Measurements from ENCODE around the gene AKAP13.

Gene AKAP13

GRCh38 chr15:85725019-85725418 is 344.6 kb downstream of the AKAP13 start:
- no peak for DNase-seq (ENCODE audit: low read depth in 1 of 2, low spot score in 1 of 2)
- in situ Hi-C loops (cut with HindIII; ENCODE audit: low pct_unique_long_range_greater_than_20kb, low sequenced_read_pairs), result no loop called here
- TF ChIP-seq JUND (IDR thresholded peaks at IDR 0.05; ENCODE audit: low read depth), result no peak

GRCh38 chr15:85725564-85725963 is 345.2 kb downstream of the AKAP13 start:
- TF ChIP-seq JUND (IDR thresholded peaks at IDR 0.05; ENCODE audit: low read depth), result no peak
- in situ Hi-C loops (cut with HindIII; ENCODE audit: low pct_unique_long_range_greater_than_20kb, low sequenced_read_pairs), result no loop called here
- DNase-seq (ENCODE audit: low read depth in 1 of 2, low spot score in 1 of 2), result no peak

GRCh38 chr15:85726454-85726853 is 346.1 kb downstream of the AKAP13 start:
- in situ Hi-C loops (cut with HindIII; ENCODE audit: low pct_unique_long_range_greater_than_20kb, low sequenced_read_pairs), result no loop called here
- no peak for DNase-seq (ENCODE audit: low read depth in 1 of 2, low spot score in 1 of 2)
- no peak for TF ChIP-seq JUND (IDR thresholded peaks at IDR 0.05; ENCODE audit: low read depth)

GRCh38 chr15:85727068-85727467 is 346.7 kb downstream of the AKAP13 start:
- in situ Hi-C loops (cut with HindIII; ENCODE audit: low pct_unique_long_range_greater_than_20kb, low sequenced_read_pairs), result no loop called here
- no peak for TF ChIP-seq JUND (IDR thresholded peaks at IDR 0.05; ENCODE audit: low read depth)
- no peak for DNase-seq (ENCODE audit: low read depth in 1 of 2, low spot score in 1 of 2)

GRCh38 chr15:85730001-85730820 is 349.8 kb downstream of the AKAP13 start:
- in situ Hi-C loops (cut with HindIII; ENCODE audit: low pct_unique_long_range_greater_than_20kb, low sequenced_read_pairs), result no loop called here
- TF ChIP-seq JUND (IDR thresholded peaks at IDR 0.05; ENCODE audit: low read depth), result no peak
- DNase-seq (ENCODE audit: low read depth in 1 of 2, low spot score in 1 of 2), result peak; percentile 51 to 81

GRCh38 chr15:85733416-85733815 is 353.0 kb downstream of the AKAP13 start:
- no peak for DNase-seq (ENCODE audit: low read depth in 1 of 2, low spot score in 1 of 2)
- in situ Hi-C loops (cut with HindIII; ENCODE audit: low pct_unique_long_range_greater_than_20kb, low sequenced_read_pairs), result no loop called here
- no peak for TF ChIP-seq JUND (IDR thresholded peaks at IDR 0.05; ENCODE audit: low read depth)

GRCh38 chr15:85737061-85737460 is 356.7 kb downstream of the AKAP13 start:
- in situ Hi-C loops (cut with HindIII; ENCODE audit: low pct_unique_long_range_greater_than_20kb, low sequenced_read_pairs), result no loop called here
- no peak for TF ChIP-seq JUND (IDR thresholded peaks at IDR 0.05; ENCODE audit: low read depth)
- no peak for DNase-seq (ENCODE audit: low read depth in 1 of 2, low spot score in 1 of 2)

GRCh38 chr15:85741021-85741421 is 360.6 kb downstream of the AKAP13 start:
- in situ Hi-C loops (cut with HindIII; ENCODE audit: low pct_unique_long_range_greater_than_20kb, low sequenced_read_pairs), result no loop called here
- TF ChIP-seq JUND (IDR thresholded peaks at IDR 0.05; ENCODE audit: low read depth), result no peak
- no peak for DNase-seq (ENCODE audit: low read depth in 1 of 2, low spot score in 1 of 2)

GRCh38 chr15:85741662-85742061 is 361.3 kb downstream of the AKAP13 start:
- no peak for TF ChIP-seq JUND (IDR thresholded peaks at IDR 0.05; ENCODE audit: low read depth)
- in situ Hi-C loops (cut with HindIII; ENCODE audit: low pct_unique_long_range_greater_than_20kb, low sequenced_read_pairs), result no loop called here

GRCh38 chr15:85742186-85742821 is 361.9 kb downstream of the AKAP13 start:
- TF ChIP-seq JUND (IDR thresholded peaks at IDR 0.05; ENCODE audit: low read depth), result no peak
- no peak for DNase-seq (ENCODE audit: low read depth in 1 of 2, low spot score in 1 of 2)
- in situ Hi-C loops (cut with HindIII; ENCODE audit: low pct_unique_long_range_greater_than_20kb, low sequenced_read_pairs), result no loop called here

More at GRCh38 chr15:85741662-85742061, 361.3 kb downstream of the AKAP13 start:
- no peak for DNase-seq (ENCODE audit: low read depth in 1 of 2, low spot score in 1 of 2)

GRCh38 chr15:85743392-85744055 is 363.1 kb downstream of the AKAP13 start:
- DNase-seq (ENCODE audit: low read depth in 1 of 2, low spot score in 1 of 2), result no peak
- in situ Hi-C loops (cut with HindIII; ENCODE audit: low pct_unique_long_range_greater_than_20kb, low sequenced_read_pairs), result no loop called here
- no peak for TF ChIP-seq JUND (IDR thresholded peaks at IDR 0.05; ENCODE audit: low read depth)

GRCh38 chr15:85744579-85744978 is 364.2 kb downstream of the AKAP13 start:
- no peak for TF ChIP-seq JUND (IDR thresholded peaks at IDR 0.05; ENCODE audit: low read depth)
- in situ Hi-C loops (cut with HindIII; ENCODE audit: low pct_unique_long_range_greater_than_20kb, low sequenced_read_pairs), result no loop called here
- no peak for DNase-seq (ENCODE audit: low read depth in 1 of 2, low spot score in 1 of 2)

- no peak for TF ChIP-seq JUND (IDR thresholded peaks at IDR 0.05; ENCODE audit: low read depth)
- no peak for DNase-seq (ENCODE audit: low read depth in 1 of 2, low spot score in 1 of 2)
- in situ Hi-C loops (cut with HindIII; ENCODE audit: low pct_unique_long_range_greater_than_20kb, low sequenced_read_pairs), result no loop called here
These were observed 364.6 kb downstream of the AKAP13 start for GRCh38 chr15:85745023-85745422.
